Sigmoid colon (tissue), 3 donors: ENCODE results near the gene TBC1D22A.

ENCODE experiments used
- CTCF ChIP-seq, 4 experiments: fragments of 450-650 bp in 3 of 4; fragments of 200-600 bp in 1 of 4; IDR thresholded peaks; one replicate each; pipeline ENCODE4 v1.5.1; 2016 to 2019; ENCODE audit warnings: antibody characterized with exemption in 4 of 4, mild to moderate bottlenecking in 3 of 4, moderate library complexity in 2 of 4
- POLR2A ChIP-seq, 2 donors: fragments of 450-650 bp; IDR thresholded peaks; one replicate each; pipeline ENCODE4 v1.6.1; 2016; ENCODE audit warnings: antibody characterized with exemption in 2 of 2, mild to moderate bottlenecking in 2 of 2, moderate library complexity in 2 of 2

DNA sequence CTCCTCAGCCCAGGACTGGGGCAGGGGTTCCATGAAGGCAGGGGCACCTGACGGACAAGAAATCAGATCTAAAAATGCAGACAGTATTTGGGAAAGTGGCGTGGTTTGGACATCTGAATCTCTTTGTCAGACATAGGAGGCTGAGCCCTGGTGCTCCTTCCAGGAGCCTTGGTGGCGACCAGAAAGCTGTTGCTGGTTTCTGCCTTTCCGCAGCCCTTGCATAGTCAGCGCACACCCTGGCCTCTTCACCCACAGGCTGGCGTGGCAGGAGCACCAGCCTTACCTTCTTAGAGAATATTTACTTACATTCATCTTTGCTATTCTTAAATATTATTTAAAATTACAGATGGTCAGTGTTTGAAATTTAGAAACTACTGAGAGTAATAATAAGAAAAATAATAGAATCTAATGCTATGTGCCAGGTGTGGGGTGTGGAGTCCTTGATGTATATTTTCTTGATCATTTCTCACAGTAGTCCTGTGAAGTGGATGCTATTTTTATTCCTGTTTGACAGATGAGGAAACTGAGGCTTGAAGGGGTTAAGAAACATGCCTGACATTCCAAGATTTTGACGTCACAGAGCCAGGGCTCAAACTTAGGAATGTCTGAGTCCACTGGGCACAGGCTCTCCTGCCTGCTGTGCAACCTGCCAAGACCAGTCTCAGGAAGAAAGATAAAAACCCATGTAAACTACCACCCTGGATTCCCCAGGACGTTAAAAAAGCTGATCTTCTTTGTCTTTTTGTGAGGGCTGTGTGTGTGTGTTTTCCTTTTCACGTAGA, 51.6 kb downstream of the TBC1D22A start:
- TF ChIP-seq CTCF (IDR thresholded peaks at IDR 0.05) (no peak), POLR2A (IDR thresholded peaks at IDR 0.05) (no peak)
